Measurements from ENCODE around the gene DPYSL3.

The DPYSL3 gene

DNA sequence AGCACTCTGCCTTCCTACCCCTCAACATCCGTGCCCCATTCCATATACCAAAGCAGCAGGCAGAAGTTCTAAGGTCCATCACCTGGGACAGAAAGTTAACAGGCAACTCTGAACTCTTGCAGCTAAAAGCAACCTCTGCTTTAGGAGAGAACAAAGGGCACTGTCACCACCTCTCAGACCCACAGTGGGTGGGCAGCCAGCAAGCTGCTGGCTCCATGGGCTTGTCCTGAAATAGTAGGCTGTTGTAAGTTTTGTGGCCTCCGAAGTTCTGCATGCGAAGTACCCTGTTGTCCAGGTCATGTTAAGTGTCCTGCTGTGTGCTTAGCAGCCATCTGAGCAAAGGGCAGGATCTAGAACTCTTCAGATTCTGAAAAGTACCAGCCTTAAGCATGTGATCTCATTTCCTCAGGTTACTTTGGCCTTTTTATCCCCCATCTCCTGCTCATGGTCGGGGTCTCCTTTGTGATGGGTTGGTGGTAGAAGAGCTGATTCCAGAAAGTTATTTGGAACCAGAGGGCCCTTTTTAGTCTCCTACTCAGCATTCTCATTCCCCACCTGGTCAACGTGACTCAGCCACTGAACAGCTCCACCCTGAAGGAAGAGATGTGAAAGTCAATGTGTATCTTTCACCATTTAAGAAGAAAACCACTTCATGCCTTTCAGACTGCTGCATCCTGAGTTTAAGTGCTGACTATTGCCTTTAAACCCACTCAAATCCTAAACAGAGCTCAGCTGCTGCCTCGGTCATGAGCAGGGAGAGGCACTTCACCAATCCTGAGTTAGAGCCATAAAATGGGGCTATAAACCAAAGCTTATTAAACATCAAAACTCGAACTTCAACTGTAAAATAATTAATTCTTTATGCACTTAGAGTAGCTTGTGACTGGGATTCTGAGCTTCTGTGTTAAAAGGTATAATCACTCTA, 121.4 kb downstream of the DPYSL3 start:
- H3K9ac ChIP-seq (ENCODE audit: low read length) = no peak overlapping the region
- no peaks in the 10 kb centered on the region for H3K36me3 ChIP-seq (ENCODE audit: low read length)
- H4K20me1 ChIP-seq (ENCODE audit: low read depth, low read length) = no peaks in the 10 kb centered on the region
- no peaks in the 10 kb centered on the region for H3K79me2 ChIP-seq (ENCODE audit: insufficient read depth, low read length)
- TF ChIP-seq, protein P1, sequence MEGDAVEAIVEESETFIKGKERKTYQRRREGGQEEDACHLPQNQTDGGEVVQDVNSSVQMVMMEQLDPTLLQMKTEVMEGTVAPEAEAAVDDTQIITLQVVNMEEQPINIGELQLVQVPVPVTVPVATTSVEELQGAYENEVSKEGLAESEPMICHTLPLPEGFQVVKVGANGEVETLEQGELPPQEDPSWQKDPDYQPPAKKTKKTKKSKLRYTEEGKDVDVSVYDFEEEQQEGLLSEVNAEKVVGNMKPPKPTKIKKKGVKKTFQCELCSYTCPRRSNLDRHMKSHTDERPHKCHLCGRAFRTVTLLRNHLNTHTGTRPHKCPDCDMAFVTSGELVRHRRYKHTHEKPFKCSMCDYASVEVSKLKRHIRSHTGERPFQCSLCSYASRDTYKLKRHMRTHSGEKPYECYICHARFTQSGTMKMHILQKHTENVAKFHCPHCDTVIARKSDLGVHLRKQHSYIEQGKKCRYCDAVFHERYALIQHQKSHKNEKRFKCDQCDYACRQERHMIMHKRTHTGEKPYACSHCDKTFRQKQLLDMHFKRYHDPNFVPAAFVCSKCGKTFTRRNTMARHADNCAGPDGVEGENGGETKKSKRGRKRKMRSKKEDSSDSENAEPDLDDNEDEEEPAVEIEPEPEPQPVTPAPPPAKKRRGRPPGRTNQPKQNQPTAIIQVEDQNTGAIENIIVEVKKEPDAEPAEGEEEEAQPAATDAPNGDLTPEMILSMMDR (IDR thresholded peaks at IDR 0.05; ENCODE audit: insufficient read depth, low read length, poor library complexity, severe bottlenecking) = no peak
- no peak for TF ChIP-seq EZH2phosphoT487 (conservative IDR thresholded peaks at IDR 0.05; ENCODE audit: low read length)
- no peak overlapping the region for H2AFZ ChIP-seq (ENCODE audit: low read depth, low read length, severe bottlenecking)
- no peaks in the 10 kb centered on the region for H3F3A ChIP-seq (ENCODE audit: insufficient read depth)
- H3K9me2 ChIP-seq (replicated peaks; ENCODE audit: insufficient read depth, low read length) = no peaks in the 10 kb centered on the region
- no peak overlapping the region for H3K4me2 ChIP-seq (ENCODE audit: low read depth, low read length, poor library complexity, severe bottlenecking)
- no peaks in the 10 kb centered on the region for H3K9me3 ChIP-seq (ENCODE audit: insufficient read depth, low read length)
- no peak overlapping the region for H3K27ac ChIP-seq (ENCODE audit: low read depth, low read length)
- H3K27me3 ChIP-seq (ENCODE audit: low read length) = no peaks in the 10 kb centered on the region
- no peak overlapping the region for H3K4me3 ChIP-seq (ENCODE audit: insufficient read depth, low read length, poor library complexity, severe bottlenecking)

DNA sequence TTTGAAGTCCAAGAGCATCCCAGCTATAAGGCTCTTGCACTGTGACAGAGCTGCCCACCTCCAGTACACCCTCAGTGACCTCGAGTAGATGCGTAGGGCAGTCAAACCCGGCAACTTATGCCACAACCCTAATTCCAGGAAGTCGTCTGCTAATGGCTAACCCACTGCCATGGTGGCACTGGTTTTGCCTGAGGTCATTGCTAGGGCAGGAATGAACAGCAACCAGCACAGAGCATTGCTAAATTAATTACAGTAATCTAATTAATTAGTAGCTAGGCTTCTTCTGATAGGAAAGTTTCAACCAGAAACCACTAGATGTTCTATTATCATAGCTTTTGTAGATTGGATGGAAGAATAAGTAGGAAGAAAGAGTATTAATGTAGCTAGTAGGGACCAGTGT, 122.8 kb downstream of the DPYSL3 start:
- no peaks in the 10 kb centered on the region for H3K9me2 ChIP-seq (replicated peaks; ENCODE audit: insufficient read depth, low read length)
- H3K79me2 ChIP-seq (ENCODE audit: insufficient read depth, low read length) = no peaks in the 10 kb centered on the region
- no peak overlapping the region for H3K4me2 ChIP-seq (ENCODE audit: low read depth, low read length, poor library complexity, severe bottlenecking)
- H3K9ac ChIP-seq (ENCODE audit: low read length) = no peak overlapping the region
- H3K9me3 ChIP-seq (ENCODE audit: insufficient read depth, low read length) = no peaks in the 10 kb centered on the region
- TF ChIP-seq, protein P1 (IDR thresholded peaks at IDR 0.05; ENCODE audit: insufficient read depth, low read length, poor library complexity, severe bottlenecking) = no peak
- TF ChIP-seq EZH2phosphoT487 (conservative IDR thresholded peaks at IDR 0.05; ENCODE audit: low read length) = no peak
- no peak overlapping the region for H2AFZ ChIP-seq (ENCODE audit: low read depth, low read length, severe bottlenecking)
- no peak overlapping the region for H3K27ac ChIP-seq (ENCODE audit: low read depth, low read length)
- H3K27me3 ChIP-seq (ENCODE audit: low read length) = no peaks in the 10 kb centered on the region
- no peaks in the 10 kb centered on the region for H4K20me1 ChIP-seq (ENCODE audit: low read depth, low read length)
- H3F3A ChIP-seq (ENCODE audit: insufficient read depth) = no peaks in the 10 kb centered on the region
- no peaks in the 10 kb centered on the region for H3K36me3 ChIP-seq (ENCODE audit: low read length)
- no peak overlapping the region for H3K4me3 ChIP-seq (ENCODE audit: insufficient read depth, low read length, poor library complexity, severe bottlenecking)

DNA sequence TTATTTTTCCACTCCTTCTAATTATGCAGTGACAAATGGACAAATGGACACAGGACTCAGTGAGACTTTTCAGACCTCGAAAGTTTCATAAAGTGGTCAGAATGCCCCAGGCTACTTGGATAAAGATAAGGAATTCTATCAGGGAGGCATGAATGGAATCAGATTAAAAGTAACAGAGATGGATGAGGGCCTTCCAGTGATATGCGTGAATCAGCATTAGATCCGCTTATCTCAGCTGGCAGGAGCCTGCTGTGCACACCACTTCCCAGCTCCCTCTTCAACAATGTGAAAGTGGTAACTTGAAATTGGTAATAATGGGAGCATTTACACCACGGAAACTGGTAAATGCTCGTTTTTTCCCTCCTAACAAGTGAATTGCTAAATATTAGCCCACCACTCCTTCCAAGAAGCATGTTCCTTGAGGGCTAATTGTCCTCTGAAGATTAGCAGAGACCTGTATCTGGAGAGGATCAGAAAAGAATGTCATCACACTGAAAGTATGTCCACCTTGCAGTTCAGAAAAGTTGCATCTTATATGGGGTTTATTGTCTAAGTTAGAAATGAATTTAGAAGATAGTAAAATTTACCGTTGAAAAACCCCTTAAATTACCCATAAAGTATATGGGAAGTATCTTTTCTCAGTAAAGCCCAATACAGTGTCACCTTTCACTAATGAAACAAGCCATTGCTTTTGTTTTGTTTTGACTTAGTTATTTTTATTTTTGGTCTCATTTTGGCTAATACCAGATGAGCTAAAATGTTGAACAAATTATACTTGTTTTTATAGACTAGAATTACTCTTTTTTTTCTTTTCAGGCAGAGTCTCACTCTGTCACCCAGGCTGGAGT, 125.3 kb downstream of the DPYSL3 start:
- Histone ChIP-seq H2AFZ (ENCODE audit: low read depth, low read length, severe bottlenecking) (no peak overlapping the region), H3K4me3 (ENCODE audit: insufficient read depth, low read length, poor library complexity, severe bottlenecking) (no peak overlapping the region), H3K4me2 (ENCODE audit: low read depth, low read length, poor library complexity, severe bottlenecking) (no peak overlapping the region), H3K79me2 (ENCODE audit: insufficient read depth, low read length) (no peaks in the 10 kb centered on the region), H3K9me2 (replicated peaks; ENCODE audit: insufficient read depth, low read length) (no peaks in the 10 kb centered on the region), H4K20me1 (ENCODE audit: low read depth, low read length) (no peaks in the 10 kb centered on the region), H3F3A (ENCODE audit: insufficient read depth) (no peaks in the 10 kb centered on the region), H3K27ac (ENCODE audit: low read depth, low read length) (no peak overlapping the region), H3K36me3 (ENCODE audit: low read length) (no peaks in the 10 kb centered on the region), H3K27me3 (ENCODE audit: low read length) (no peaks in the 10 kb centered on the region), H3K9ac (ENCODE audit: low read length) (no peak overlapping the region), H3K9me3 (ENCODE audit: insufficient read depth, low read length) (no peaks in the 10 kb centered on the region)
- TF ChIP-seq, protein P1 (IDR thresholded peaks at IDR 0.05; ENCODE audit: insufficient read depth, low read length, poor library complexity, severe bottlenecking) = no peak
- no peak for TF ChIP-seq EZH2phosphoT487 (conservative IDR thresholded peaks at IDR 0.05; ENCODE audit: low read length)

Measured in SU-DHL-6 (cell line).